ENCODE measurements around the gene NEK1.
"Not testable (repeated sequence)": the region's sequence is repeated elsewhere in the genome, so short reads cannot be mapped to it uniquely, and the experiment has no call there.

The NEK1 gene

GRCh38 chr4:169448935-169449334 lies 163.4 kb downstream of the NEK1 start:
- not testable (repeated sequence) for H3K27ac ChIP-seq (ENCODE audit: low read length); H3K9me3 ChIP-seq (ENCODE audit: control insufficient read depth in 2 of 2, low read length in 2 of 2); H3K27me3 ChIP-seq (ENCODE audit: control insufficient read depth in 1 of 2, insufficient read depth in 2 of 2, low read length in 2 of 2); H3K9ac ChIP-seq (ENCODE audit: low read length in 2 of 2); H3K36me3 ChIP-seq (ENCODE audit: control insufficient read depth in 2 of 2, insufficient read depth in 2 of 2, low read length in 2 of 2); H3K4me1 ChIP-seq (ENCODE audit: control insufficient read depth, insufficient read depth, low read length); H3K4me3 ChIP-seq (ENCODE audit: low read length in 2 of 2)

DNA sequence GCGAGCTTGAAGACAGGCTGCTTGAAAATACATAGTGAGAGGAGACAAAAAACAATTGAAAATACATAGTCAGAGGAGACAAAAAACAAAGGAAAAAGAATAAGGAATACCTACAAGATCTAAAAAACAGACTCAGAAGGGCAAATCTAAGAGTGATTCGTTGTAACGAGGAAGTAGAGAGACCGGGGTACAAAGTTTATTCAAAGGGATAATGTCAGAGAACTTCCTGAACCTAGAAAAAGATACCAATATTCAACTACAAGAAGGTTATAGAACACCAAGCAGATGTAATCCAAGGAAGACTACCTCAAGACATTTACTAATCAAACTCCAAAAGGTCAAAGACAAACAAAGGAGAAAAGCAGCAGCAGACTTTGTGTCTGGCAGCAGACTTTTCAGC lies 165.6 kb downstream of the NEK1 start:
- no peaks in the 10 kb centered on the region for H3K4me1 ChIP-seq (ENCODE audit: control insufficient read depth, insufficient read depth, low read length)
- H3K9me3 ChIP-seq (ENCODE audit: control insufficient read depth in 2 of 2, low read length in 2 of 2): no peaks in the 10 kb centered on the region
- no peaks in the 10 kb centered on the region for H3K27me3 ChIP-seq (ENCODE audit: control insufficient read depth in 1 of 2, insufficient read depth in 2 of 2, low read length in 2 of 2)
- H3K27ac ChIP-seq (ENCODE audit: low read length): no peak overlapping the region
- no peaks in the 10 kb centered on the region for H3K36me3 ChIP-seq (ENCODE audit: control insufficient read depth in 2 of 2, insufficient read depth in 2 of 2, low read length in 2 of 2)
- H3K4me3 ChIP-seq (ENCODE audit: low read length in 2 of 2): no peak overlapping the region
- H3K9ac ChIP-seq (ENCODE audit: low read length in 2 of 2): no peak overlapping the region

- no peaks in the 10 kb centered on the region for H3K27me3 ChIP-seq (ENCODE audit: control insufficient read depth in 1 of 2, insufficient read depth in 2 of 2, low read length in 2 of 2)
- H3K9me3 ChIP-seq (ENCODE audit: control insufficient read depth in 2 of 2, low read length in 2 of 2): no peaks in the 10 kb centered on the region
- no peak overlapping the region for H3K4me3 ChIP-seq (ENCODE audit: low read length in 2 of 2)
- no peaks in the 10 kb centered on the region for H3K4me1 ChIP-seq (ENCODE audit: control insufficient read depth, insufficient read depth, low read length)
- no peak overlapping the region for H3K9ac ChIP-seq (ENCODE audit: low read length in 2 of 2)
- H3K36me3 ChIP-seq (ENCODE audit: control insufficient read depth in 2 of 2, insufficient read depth in 2 of 2, low read length in 2 of 2): no peaks in the 10 kb centered on the region
- H3K27ac ChIP-seq (ENCODE audit: low read length): no peak overlapping the region
Measured at GRCh38 chr4:169443748-169444147, 168.6 kb downstream of the NEK1 start.

DNA sequence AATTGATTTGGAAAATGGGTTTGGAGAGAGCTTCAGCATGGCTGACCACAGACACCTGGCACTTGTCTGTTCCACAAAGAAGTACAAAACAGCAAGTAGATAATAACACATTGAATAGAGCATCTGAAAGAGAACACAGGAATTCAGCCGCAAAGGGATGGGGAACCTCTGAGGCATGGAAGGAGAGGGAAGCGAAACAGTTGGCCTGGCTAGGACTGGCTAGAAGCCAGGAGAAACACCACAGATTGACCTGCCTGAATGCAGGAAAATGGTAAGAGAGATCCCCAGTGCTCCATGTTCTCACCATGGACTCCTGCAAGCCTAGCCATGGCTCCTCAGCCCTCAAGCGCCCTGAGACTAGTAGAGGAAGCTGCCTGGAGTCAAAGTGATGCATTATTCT lies 171.9 kb downstream of the NEK1 start:
- no peaks in the 10 kb centered on the region for H3K4me1 ChIP-seq (ENCODE audit: control insufficient read depth, insufficient read depth, low read length)

DNA sequence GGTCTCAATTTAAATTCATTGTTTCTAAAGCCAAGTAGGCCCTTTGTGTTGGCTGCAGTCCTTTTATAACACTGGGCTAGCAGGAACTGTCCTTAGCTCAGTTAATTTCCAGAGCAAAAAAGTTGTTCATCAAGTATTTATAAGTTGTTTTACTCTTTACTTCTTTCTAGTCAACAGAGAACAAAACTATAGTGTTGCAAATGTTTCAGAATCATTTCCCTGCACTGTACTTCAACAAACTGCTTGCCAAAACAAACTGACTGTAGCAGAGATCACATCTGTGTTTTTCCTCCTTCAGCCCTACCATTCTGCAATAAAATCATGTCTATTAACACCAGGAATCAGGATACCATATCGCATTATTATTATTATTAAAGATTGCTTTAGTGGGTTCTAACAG lies 173.1 kb downstream of the NEK1 start:
- Histone ChIP-seq H3K9me3 (ENCODE audit: control insufficient read depth in 2 of 2, low read length in 2 of 2) (no peaks in the 10 kb centered on the region), H3K27ac (ENCODE audit: low read length) (no peak overlapping the region), H3K4me3 (ENCODE audit: low read length in 2 of 2) (no peak overlapping the region), H3K36me3 (ENCODE audit: control insufficient read depth in 2 of 2, insufficient read depth in 2 of 2, low read length in 2 of 2) (no peaks in the 10 kb centered on the region), H3K27me3 (ENCODE audit: control insufficient read depth in 1 of 2, insufficient read depth in 2 of 2, low read length in 2 of 2) (no peaks in the 10 kb centered on the region), H3K4me1 (ENCODE audit: control insufficient read depth, insufficient read depth, low read length) (no peaks in the 10 kb centered on the region), H3K9ac (ENCODE audit: low read length in 2 of 2) (no peak overlapping the region)

More for the DNA sequence above, 171.9 kb downstream of the NEK1 start:
- Histone ChIP-seq H3K4me3 (ENCODE audit: low read length in 2 of 2) (no peak overlapping the region), H3K9me3 (ENCODE audit: control insufficient read depth in 2 of 2, low read length in 2 of 2) (no peaks in the 10 kb centered on the region), H3K36me3 (ENCODE audit: control insufficient read depth in 2 of 2, insufficient read depth in 2 of 2, low read length in 2 of 2) (no peaks in the 10 kb centered on the region), H3K27me3 (ENCODE audit: control insufficient read depth in 1 of 2, insufficient read depth in 2 of 2, low read length in 2 of 2) (no peaks in the 10 kb centered on the region), H3K27ac (ENCODE audit: low read length) (no peak overlapping the region), H3K9ac (ENCODE audit: low read length in 2 of 2) (no peak overlapping the region)

GRCh38 chr4:169438057-169438480 lies 174.3 kb downstream of the NEK1 start:
- no peaks in the 10 kb centered on the region for H3K9me3 ChIP-seq (ENCODE audit: control insufficient read depth in 2 of 2, low read length in 2 of 2)
- no peaks in the 10 kb centered on the region for H3K36me3 ChIP-seq (ENCODE audit: control insufficient read depth in 2 of 2, insufficient read depth in 2 of 2, low read length in 2 of 2)
- H3K9ac ChIP-seq (ENCODE audit: low read length in 2 of 2): no peak overlapping the region
- H3K4me1 ChIP-seq (ENCODE audit: control insufficient read depth, insufficient read depth, low read length): no peaks in the 10 kb centered on the region
- H3K27me3 ChIP-seq (ENCODE audit: control insufficient read depth in 1 of 2, insufficient read depth in 2 of 2, low read length in 2 of 2): no peaks in the 10 kb centered on the region
- H3K4me3 ChIP-seq (ENCODE audit: low read length in 2 of 2): no peak overlapping the region
- no peak overlapping the region for H3K27ac ChIP-seq (ENCODE audit: low read length)

DNA sequence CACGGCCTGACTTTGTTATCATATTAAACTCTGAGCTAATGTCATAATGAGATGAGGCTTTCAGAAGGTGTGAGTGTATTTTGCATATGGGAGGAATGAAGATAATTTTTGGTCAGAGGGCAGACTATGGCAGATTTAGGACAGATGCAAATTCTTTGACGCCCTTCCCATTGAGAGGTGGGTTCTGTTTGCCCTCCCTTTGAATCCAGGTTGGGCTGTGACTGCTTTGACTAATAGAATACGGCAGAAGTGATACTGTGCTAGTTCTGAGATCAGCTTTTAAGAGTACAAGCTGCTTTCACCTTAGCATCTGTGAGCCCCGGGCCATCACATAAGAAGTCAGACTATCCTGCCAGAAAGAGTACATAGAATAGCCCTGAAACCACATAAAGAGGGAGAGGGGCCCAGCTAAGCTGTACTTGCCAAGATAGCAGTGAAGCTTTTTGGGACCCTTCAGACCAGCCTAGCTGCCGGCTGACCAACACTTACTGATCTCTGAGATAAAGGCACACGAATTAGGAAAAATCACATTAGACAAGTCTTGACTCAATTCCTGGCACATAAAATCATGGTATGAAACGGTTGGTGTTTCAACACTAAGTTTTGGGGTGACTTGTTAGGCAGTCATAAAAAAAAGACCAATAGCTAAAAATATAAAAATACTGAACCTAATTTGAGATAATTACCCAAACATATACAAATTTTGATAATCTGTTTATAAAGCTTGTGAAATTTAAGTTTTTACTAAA lies 174.9 kb downstream of the NEK1 start:
- no peaks in the 10 kb centered on the region for H3K4me1 ChIP-seq (ENCODE audit: control insufficient read depth, insufficient read depth, low read length)
- no peak overlapping the region for H3K4me3 ChIP-seq (ENCODE audit: low read length in 2 of 2)
- no peak overlapping the region for H3K27ac ChIP-seq (ENCODE audit: low read length)
- no peaks in the 10 kb centered on the region for H3K27me3 ChIP-seq (ENCODE audit: control insufficient read depth in 1 of 2, insufficient read depth in 2 of 2, low read length in 2 of 2)
- H3K9ac ChIP-seq (ENCODE audit: low read length in 2 of 2): no peak overlapping the region
- no peaks in the 10 kb centered on the region for H3K36me3 ChIP-seq (ENCODE audit: control insufficient read depth in 2 of 2, insufficient read depth in 2 of 2, low read length in 2 of 2)
- no peaks in the 10 kb centered on the region for H3K9me3 ChIP-seq (ENCODE audit: control insufficient read depth in 2 of 2, low read length in 2 of 2)

GRCh38 chr4:169436734-169437133 lies 175.6 kb downstream of the NEK1 start:
- Histone ChIP-seq H3K4me1 (ENCODE audit: control insufficient read depth, insufficient read depth, low read length) (no peaks in the 10 kb centered on the region), H3K9ac (ENCODE audit: low read length in 2 of 2) (no peak overlapping the region), H3K4me3 (ENCODE audit: low read length in 2 of 2) (no peak overlapping the region), H3K27me3 (ENCODE audit: control insufficient read depth in 1 of 2, insufficient read depth in 2 of 2, low read length in 2 of 2) (no peaks in the 10 kb centered on the region), H3K27ac (ENCODE audit: low read length) (no peak overlapping the region), H3K36me3 (ENCODE audit: control insufficient read depth in 2 of 2, insufficient read depth in 2 of 2, low read length in 2 of 2) (no peaks in the 10 kb centered on the region), H3K9me3 (ENCODE audit: control insufficient read depth in 2 of 2, low read length in 2 of 2) (no peaks in the 10 kb centered on the region)

- peaks cover 6% of the 10 kb centered on the region in 2 donors for H3K36me3 ChIP-seq (ENCODE audit: control insufficient read depth in 2 of 2, insufficient read depth in 2 of 2, low read length in 2 of 2)
- H3K9ac ChIP-seq (ENCODE audit: low read length in 2 of 2): no peak overlapping the region
- H3K27me3 ChIP-seq (ENCODE audit: control insufficient read depth in 1 of 2, insufficient read depth in 2 of 2, low read length in 2 of 2): no peaks in the 10 kb centered on the region
- H3K4me1 ChIP-seq (ENCODE audit: control insufficient read depth, insufficient read depth, low read length): no peaks in the 10 kb centered on the region
- H3K4me3 ChIP-seq (ENCODE audit: low read length in 2 of 2): no peak overlapping the region
- no peaks in the 10 kb centered on the region for H3K9me3 ChIP-seq (ENCODE audit: control insufficient read depth in 2 of 2, low read length in 2 of 2)
- no peak overlapping the region for H3K27ac ChIP-seq (ENCODE audit: low read length)
Measured at GRCh38 chr4:169428376-169428775, 184.0 kb downstream of the NEK1 start.

DNA sequence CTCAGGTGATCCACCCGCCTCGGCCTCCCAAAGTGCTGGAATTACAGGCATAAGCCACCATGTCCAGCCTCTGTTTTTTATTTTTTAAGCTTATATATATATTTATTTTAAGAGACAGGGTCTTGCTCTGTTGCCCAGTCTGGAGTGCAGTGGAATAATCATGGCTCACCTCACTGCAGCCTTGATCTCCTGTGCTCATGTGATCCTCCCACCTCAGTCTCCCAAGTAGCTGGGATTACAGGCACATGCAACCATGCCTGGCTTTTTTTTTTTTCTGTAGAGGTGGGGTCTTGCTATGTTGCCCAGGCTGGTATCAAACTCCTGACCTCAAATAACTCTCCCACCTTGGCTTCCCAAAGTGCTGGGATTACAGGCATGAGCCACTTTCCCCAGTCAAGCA lies 184.7 kb downstream of the NEK1 start:
- H3K27me3 ChIP-seq (ENCODE audit: control insufficient read depth in 1 of 2, insufficient read depth in 2 of 2, low read length in 2 of 2); H3K4me3 ChIP-seq (ENCODE audit: low read length in 2 of 2); H3K9ac ChIP-seq (ENCODE audit: low read length in 2 of 2); H3K9me3 ChIP-seq (ENCODE audit: control insufficient read depth in 2 of 2, low read length in 2 of 2); H3K36me3 ChIP-seq (ENCODE audit: control insufficient read depth in 2 of 2, insufficient read depth in 2 of 2, low read length in 2 of 2); H3K4me1 ChIP-seq (ENCODE audit: control insufficient read depth, insufficient read depth, low read length); H3K27ac ChIP-seq (ENCODE audit: low read length): not testable (repeated sequence)

DNA sequence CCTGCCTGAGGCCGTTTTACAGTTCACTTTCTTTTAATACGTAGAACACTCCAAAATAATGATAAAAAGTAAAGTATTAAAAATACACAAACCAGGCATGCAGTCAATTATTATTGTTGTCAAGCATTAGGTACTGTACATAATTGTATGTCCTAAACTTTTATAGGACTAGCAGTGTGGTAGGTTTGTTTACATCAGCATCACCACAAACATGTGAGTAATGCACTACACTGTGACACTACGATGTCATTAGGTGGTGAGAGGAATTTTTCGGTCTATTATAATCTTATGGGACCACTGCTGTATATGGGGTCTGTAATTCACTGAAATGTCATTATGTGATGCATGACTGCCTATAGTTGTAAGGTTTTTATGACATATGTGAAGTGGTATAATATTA lies 192.1 kb downstream of the NEK1 start:
- peaks cover 6% of the 10 kb centered on the region in 2 donors for H3K36me3 ChIP-seq (ENCODE audit: control insufficient read depth in 2 of 2, insufficient read depth in 2 of 2, low read length in 2 of 2)
- H3K4me1 ChIP-seq (ENCODE audit: control insufficient read depth, insufficient read depth, low read length): no peaks in the 10 kb centered on the region
- no peak overlapping the region for H3K4me3 ChIP-seq (ENCODE audit: low read length in 2 of 2)
- H3K9me3 ChIP-seq (ENCODE audit: control insufficient read depth in 2 of 2, low read length in 2 of 2): no peaks in the 10 kb centered on the region
- no peaks in the 10 kb centered on the region for H3K27me3 ChIP-seq (ENCODE audit: control insufficient read depth in 1 of 2, insufficient read depth in 2 of 2, low read length in 2 of 2)
- no peak overlapping the region for H3K9ac ChIP-seq (ENCODE audit: low read length in 2 of 2)
- H3K27ac ChIP-seq (ENCODE audit: low read length): no peak overlapping the region

Measured in stomach smooth muscle (tissue), 2 donors.